Thoracic aorta (tissue), 2 donors: Measurements from ENCODE around the gene DNAJC3. TPM values are rescaled to one million over a fixed set of nuclear protein-coding genes. Genes with fewer than 3 reads are reported as not detected.
"Not testable (repeated sequence)": the region's sequence is repeated elsewhere in the genome, so short reads cannot be mapped to it uniquely, and the experiment has no call there.

Source experiments
- ATAC-seq: fragments of 150-250 bp; one replicate; pipeline ENCODE4 v1.8.0; 2017; ENCODE audit warnings: low read depth; ENCODE audit not compliant: insufficient number of reproducible peaks, low FRiP score
- DNase-seq: peaks from one replicate; pipeline ENCODE4 v3.0.0-alpha.2; 2020; ENCODE audit warnings: low spot score
- H3K27ac ChIP-seq, 2 donors: fragments of 200-600 bp; sonication (generic); 1 replicate in 1 of 2; 2 replicates in 1 of 2; pipeline ENCODE4 v1.5.1; 2016; ENCODE audit warnings: mild to moderate bottlenecking in 2 of 2, moderate library complexity in 2 of 2
- H3K27me3 ChIP-seq: fragments of 200-600 bp; sonication (generic); replicated peaks from 2 replicates; pipeline ENCODE4 v1.6.0; 2016; ENCODE audit warnings: mild to moderate bottlenecking; ENCODE audit not compliant: insufficient read depth
- H3K36me3 ChIP-seq: fragments of 200-600 bp; sonication (generic); one replicate; pipeline ENCODE4 v1.5.1; 2016
- H3K4me1 ChIP-seq, 2 donors: fragments of 200-600 bp; sonication (generic); 1 replicate in 1 of 2; 2 replicates in 1 of 2; pipeline versions ENCODE4 v1.5.1 to v1.6.0; 2016; ENCODE audit warnings: low read depth in 2 of 2, mild to moderate bottlenecking in 1 of 2; ENCODE audit not compliant: control insufficient read depth in 1 of 2
- H3K4me3 ChIP-seq: fragments of 200-600 bp; sonication (generic); 2 replicates; pipeline ENCODE4 v1.5.1; 2016; ENCODE audit warnings: mild to moderate bottlenecking
- H3K9me3 ChIP-seq: fragments of 200-600 bp; sonication (generic); 2 replicates; pipeline ENCODE4 v1.5.1; 2016
- CTCF ChIP-seq: fragments of 200-600 bp; sonication (generic); IDR thresholded peaks from one replicate; pipeline ENCODE4 v1.5.1; 2019; ENCODE audit warnings: antibody characterized with exemption
- total RNA-seq, 2 donors: library from RNA; depleted of rRNA; stranded (reverse); fragments of >200 nt; gene quantifications; one replicate each; pipeline versions ENCODE4 v1.1.0 to v1.2.3, GENCODE V29; 2016

The DNAJC3 gene
- total RNA-seq, 2 donors from 2014 or later, result 63.4 to 90.1 TPM

- H3K36me3 ChIP-seq, result no peaks in the 10 kb centered on the region
- H3K27ac ChIP-seq, result no peak overlapping the region
- TF ChIP-seq CTCF, result no peak
- no peaks in the 10 kb centered on the region for H3K27me3 ChIP-seq
- no peaks in the 10 kb centered on the region for H3K9me3 ChIP-seq
- ATAC-seq (no peak), DNase-seq (no peak)
- H3K4me1 ChIP-seq, result no peaks in the 10 kb centered on the region
- H3K4me3 ChIP-seq, result no peak overlapping the region
Observed at GRCh38 chr13:95652821-95653220, 24.1 kb upstream of the DNAJC3 start.

GRCh38 chr13:95656386-95657015 is 20.4 kb upstream of the DNAJC3 start:
- Histone ChIP-seq H3K9me3 (no peaks in the 10 kb centered on the region), H3K27me3 (no peaks in the 10 kb centered on the region), H3K36me3 (no peaks in the 10 kb centered on the region), H3K4me3 (no peak overlapping the region), H3K27ac (no peak overlapping the region), H3K4me1 (no peaks in the 10 kb centered on the region)
- no peak for ATAC-seq
- no peak for DNase-seq
- no peak for TF ChIP-seq CTCF

- no peak overlapping the region for H3K27ac ChIP-seq
- DNase-seq (no peak), ATAC-seq (no peak)
- TF ChIP-seq CTCF, result no peak
- H3K9me3 ChIP-seq, result no peaks in the 10 kb centered on the region
- H3K27me3 ChIP-seq, result no peaks in the 10 kb centered on the region
- H3K4me1 ChIP-seq, result no peaks in the 10 kb centered on the region
- no peaks in the 10 kb centered on the region for H3K36me3 ChIP-seq
- H3K4me3 ChIP-seq, result no peak overlapping the region
Observed at GRCh38 chr13:95659500-95659899, 17.4 kb upstream of the DNAJC3 start.

GRCh38 chr13:95660981-95661581 is 15.9 kb upstream of the DNAJC3 start:
- TF ChIP-seq CTCF, result peak; percentile 24
- ATAC-seq (no peak), DNase-seq (no peak)
- Histone ChIP-seq H3K4me3 (no peak overlapping the region), H3K36me3 (no peaks in the 10 kb centered on the region), H3K9me3 (peaks cover 12% of the 10 kb centered on the region), H3K27ac (no peak overlapping the region), H3K27me3 (no peaks in the 10 kb centered on the region), H3K4me1 (no peaks in the 10 kb centered on the region)

GRCh38 chr13:95667235-95667634 is 9.7 kb upstream of the DNAJC3 start:
- not testable (repeated sequence) for H3K27ac ChIP-seq

More at GRCh38 chr13:95667235-95667634, 9.7 kb upstream of the DNAJC3 start:
- H3K4me1 ChIP-seq, ATAC-seq, H3K36me3 ChIP-seq, DNase-seq, H3K27me3 ChIP-seq, H3K4me3 ChIP-seq: not testable (repeated sequence)
- H3K9me3 ChIP-seq, result peaks cover 71% of the 10 kb centered on the region
